GM08714 (cell line): Measurements from ENCODE around the gene ARPC2.

Experiments
- H3K4me3 ChIP-seq: fragments of 200-500 bp; sonication (Bioruptor generic); 2 replicates; pipeline ENCODE4 v1.5.1; 2014; ENCODE audit warnings: mild to moderate bottlenecking, low read length, inconsistent platforms
- ZNF274 ChIP-seq: IDR thresholded peaks from 2 replicates; pipeline ENCODE4 v1.6.1; 2012; ENCODE audit warnings: mild to moderate bottlenecking, low read depth, low read length

Gene ARPC2

DNA sequence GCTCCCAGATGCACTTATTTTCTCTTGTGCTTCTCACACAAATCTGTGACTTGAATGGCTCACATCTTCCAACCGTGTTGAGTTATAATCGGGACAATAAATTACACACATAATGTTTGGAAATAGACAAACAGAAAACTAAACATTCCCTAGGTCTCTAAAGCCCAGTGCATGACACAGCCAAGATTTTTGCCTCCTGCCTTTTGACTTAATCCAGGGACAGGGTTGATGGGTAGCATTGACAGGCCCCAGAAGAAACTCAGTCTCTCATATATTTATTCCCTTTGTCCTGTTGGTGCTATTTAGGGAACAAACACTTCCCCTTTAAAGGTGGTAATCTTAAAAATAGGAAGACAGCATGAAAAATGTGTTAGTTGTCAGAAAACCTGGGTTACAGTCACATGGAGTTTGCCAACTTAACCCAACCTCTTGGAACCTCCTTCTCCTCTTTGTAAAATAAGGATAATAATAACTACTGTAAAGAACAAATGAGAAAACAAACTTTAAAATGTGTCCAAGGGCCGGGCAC is 24.0 kb upstream of the ARPC2 start:
- TF ChIP-seq ZNF274 = no peak
- no peak overlapping the region for H3K4me3 ChIP-seq

DNA sequence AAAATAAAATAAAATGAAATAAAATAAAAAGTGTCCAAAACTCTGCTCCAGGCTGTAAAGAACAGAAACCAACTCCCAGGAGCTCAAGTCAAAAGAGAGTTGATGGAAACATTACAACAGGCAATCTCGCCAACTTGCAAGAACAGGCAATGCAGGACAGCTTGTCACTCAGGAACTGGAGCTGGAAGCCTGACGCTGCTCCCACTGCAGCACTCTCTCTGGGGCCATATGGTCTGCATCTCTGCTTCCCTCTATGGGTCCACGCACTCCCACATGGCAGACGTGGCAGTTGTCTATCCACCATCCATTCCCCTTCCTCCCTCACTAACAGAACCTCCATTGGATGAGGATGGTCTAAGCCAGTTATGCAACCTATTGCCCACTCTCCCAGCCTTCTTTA is 23.3 kb upstream of the ARPC2 start:
- TF ChIP-seq ZNF274 = no peak
- no peak overlapping the region for H3K4me3 ChIP-seq

DNA sequence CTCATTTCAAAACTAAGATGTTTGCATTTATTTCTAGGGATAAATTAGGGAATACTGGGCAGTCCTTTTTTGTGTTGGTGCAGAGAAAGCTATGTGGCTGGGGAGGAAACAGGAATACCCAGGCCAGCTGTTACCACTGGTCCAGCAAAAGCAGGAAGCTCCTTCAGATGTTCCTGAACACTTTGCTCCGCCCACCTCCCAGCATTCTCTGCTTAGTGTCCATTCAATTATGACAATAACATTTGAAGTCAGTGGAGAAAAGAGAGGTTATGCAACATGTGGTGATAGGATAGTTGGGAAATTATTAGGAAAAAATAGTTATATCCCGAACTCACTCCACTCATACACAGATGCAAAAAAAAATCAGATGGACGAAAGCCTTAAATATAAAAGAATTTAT is 22.1 kb upstream of the ARPC2 start:
- no peak for TF ChIP-seq ZNF274

DNA sequence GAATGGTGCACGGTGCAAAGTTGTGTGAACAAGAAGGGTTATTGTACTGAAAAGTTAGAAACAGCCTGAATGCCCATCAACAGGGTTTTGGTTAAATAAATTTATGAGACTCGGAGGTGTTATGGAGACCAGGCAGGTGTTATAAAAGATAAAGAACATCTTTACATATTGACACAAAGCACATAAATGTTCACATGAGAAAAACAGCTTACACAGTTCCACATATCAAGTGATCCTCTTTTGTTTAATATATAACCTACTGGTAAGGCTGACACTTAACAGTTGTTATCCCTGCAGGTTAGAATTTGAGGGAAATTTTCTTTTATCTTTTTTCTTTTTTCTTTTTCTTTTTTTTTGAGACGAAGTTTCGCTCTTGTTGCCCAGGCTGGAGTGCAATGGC is 20.0 kb upstream of the ARPC2 start:
- H3K4me3 ChIP-seq = no peak overlapping the region
- no peak for TF ChIP-seq ZNF274

More for the DNA sequence above, 22.1 kb upstream of the ARPC2 start:
- H3K4me3 ChIP-seq = no peak overlapping the region

- H3K4me3 ChIP-seq = no peak overlapping the region
- TF ChIP-seq ZNF274 = no peak
Observed at GRCh38 chr2:218202266-218202665, 14.7 kb upstream of the ARPC2 start.

DNA sequence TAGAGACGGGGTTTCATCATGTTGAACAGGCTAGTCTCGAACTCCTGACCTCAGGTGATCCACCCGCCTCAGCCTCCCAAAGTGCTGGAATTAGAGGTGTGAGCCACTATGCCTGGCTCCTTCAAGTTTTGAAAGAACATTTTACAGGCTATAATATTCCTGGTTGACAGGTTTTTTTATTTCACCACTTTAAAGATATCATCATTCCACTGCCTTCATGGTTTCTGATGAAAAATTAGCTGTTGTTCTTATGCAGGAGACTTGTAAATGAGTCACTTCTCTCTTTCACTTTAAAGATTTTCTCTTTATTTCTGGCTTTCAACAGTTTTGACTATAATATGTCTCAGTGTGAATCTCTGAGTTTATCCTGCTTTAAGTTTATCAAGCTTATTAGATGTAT is 7.9 kb upstream of the ARPC2 start:
- no peak overlapping the region for H3K4me3 ChIP-seq
- no peak for TF ChIP-seq ZNF274

GRCh38 chr2:218214116-218214515 is 2.9 kb upstream of the ARPC2 start:
- H3K4me3 ChIP-seq = no peak overlapping the region
- no peak for TF ChIP-seq ZNF274

- H3K4me3 ChIP-seq = peak overlapping the region; percentile 83
- TF ChIP-seq ZNF274 = no peak
Observed at GRCh38 chr2:218216336-218216673, 684 bp upstream of the ARPC2 start.

DNA sequence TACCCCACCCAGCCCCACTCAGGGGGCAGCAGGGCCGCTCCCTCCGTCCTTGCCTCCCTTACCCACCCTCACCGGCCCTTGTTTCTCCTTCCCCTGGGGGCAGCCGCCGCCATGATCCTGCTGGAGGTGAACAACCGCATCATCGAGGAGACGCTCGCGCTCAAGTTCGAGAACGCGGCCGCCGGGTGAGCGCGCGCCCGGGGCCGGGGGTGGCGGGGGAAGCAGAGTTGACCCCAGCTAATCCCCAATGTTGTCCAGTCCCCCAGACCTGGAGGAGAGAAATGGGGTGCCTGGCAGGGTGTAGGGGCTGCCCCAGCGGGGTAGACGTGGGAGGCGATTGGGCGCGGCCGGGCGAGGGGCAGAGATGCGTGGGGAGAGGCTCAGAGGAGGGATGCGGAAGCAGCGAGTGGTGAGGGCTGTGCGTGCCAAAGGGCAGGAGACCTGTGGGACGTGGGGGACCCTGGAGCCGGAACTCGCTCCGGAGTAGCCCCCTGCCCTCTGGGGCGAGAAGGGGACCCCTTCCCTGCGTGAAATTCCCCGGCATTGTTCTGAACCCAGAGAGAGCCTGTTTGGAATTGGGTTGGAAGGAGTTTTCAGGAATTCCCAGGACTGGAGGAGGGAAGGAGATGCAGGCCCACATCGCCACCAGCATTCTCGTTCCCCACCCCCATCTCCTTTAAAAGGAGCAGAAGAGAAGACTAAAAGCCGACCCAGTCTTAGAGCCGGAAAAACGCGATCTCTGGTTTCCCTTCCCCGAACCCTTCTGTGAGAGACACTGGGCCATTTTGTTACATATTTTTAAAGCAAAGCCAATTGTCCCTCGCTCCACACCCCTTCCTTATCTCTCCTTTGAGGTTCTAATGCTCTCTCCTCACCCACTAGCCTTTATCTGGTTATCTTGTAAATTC is 625 bp downstream of the ARPC2 start:
- peak overlapping the region; percentile 97 for H3K4me3 ChIP-seq
- TF ChIP-seq ZNF274 = no peak

- no peak for TF ChIP-seq ZNF274
- peak overlapping the region; percentile 97 for H3K4me3 ChIP-seq
Observed at GRCh38 chr2:218218268-218219185, 1.5 kb downstream of the ARPC2 start.

GRCh38 chr2:218219934-218220333 is 2.9 kb downstream of the ARPC2 start:
- H3K4me3 ChIP-seq = peak overlapping the region; percentile 97
- TF ChIP-seq ZNF274 = no peak

DNA sequence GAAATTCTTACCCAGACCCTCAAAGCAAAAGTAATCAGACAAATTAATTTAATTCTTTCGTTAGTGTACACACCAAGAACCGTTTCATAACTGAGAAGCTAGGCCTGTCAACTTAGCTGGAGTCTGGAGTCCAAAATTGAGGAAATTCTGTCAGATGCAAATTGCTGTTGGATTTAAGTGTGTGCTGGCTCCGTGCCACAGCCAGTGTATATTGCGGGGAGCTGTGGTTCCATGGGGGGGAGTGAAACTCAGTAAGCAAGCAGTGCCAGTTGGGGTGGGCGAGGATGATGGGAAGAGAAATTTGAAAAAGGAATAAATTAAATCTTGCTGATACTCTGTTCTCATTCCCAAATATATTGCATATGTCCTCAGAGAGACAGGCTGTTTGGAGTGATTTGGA is 4.0 kb downstream of the ARPC2 start:
- TF ChIP-seq ZNF274 = no peak
- H3K4me3 ChIP-seq = peak overlapping the region; percentile 71

DNA sequence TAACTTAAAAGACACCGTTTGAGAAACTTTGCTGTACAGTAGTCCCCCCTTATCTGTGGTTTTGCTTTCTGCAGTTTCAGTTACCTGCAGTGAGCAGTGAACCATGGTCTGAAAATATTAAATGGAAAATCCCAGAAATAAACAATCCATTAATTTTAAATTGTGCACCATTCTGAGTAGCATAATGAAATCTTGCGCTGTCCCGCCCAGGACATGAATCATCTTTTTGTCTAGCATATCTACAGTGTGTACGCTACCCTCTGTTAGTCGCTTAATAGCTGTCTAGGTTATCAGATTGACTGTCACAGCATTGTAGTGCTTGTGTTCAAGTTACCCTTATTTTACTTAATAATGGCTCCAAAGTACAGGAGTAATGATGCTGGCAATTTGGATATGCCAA is 6.1 kb downstream of the ARPC2 start:
- peak overlapping the region; percentile 55 for H3K4me3 ChIP-seq
- TF ChIP-seq ZNF274 = no peak

DNA sequence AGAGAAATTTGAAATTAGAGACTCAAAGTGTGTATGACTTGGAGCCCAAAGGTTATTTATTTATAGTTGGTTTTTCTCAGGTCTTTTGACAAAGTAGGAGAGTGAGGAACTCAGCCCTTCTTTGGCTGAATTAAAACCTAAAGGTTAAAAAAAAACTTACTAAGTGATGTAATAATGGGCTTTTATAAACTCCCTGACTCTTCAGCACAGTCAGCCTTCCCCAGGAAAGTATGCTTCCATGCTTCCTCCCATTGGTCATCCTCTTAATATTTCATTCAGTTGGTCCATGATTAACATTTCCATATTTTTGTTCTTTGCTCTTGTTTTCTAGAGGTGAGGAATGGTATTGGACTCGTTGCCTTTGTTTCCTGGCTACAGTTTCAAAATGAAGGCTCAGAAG is 7.2 kb downstream of the ARPC2 start:
- TF ChIP-seq ZNF274 = no peak
- H3K4me3 ChIP-seq = no peak overlapping the region

DNA sequence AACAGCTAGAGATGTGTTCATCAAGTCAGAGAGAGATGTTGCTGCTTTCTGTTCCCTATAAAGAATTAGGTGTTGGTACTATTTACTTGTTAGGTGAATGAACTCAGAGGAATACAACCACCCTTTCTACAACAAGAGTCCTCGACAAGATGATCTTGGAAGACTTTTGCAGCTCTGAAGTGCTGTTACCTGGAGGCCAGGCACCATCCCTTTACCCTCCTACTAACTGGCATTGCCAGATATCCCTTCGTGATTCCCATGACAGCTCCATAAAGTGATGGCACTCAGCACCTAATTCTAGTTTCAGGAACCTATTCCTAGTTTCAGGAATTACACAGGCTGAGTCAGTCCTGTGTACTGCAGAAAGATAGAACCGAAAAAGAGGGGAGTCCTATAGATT is 9.9 kb downstream of the ARPC2 start:
- TF ChIP-seq ZNF274 = no peak
- H3K4me3 ChIP-seq = no peak overlapping the region
